Measurements from ENCODE around the gene KIF3B. TPM values are rescaled to one million over a fixed set of nuclear protein-coding genes. Genes with fewer than 3 reads are reported as not detected.
"Not testable (repeated sequence)": the region's sequence is repeated elsewhere in the genome, so short reads cannot be mapped to it uniquely, and the experiment has no call there.

The KIF3B gene
- total RNA-seq, 1 experiment from 2014 or later = 52.3 TPM

- no peaks in the 10 kb centered on the region for H3K9me2 ChIP-seq (ENCODE audit: insufficient read depth)
- peak overlapping the region; percentile 7 for H3K4me2 ChIP-seq
- DNase-seq = no peak
- peaks cover 34% of the 10 kb centered on the region for H3F3A ChIP-seq (ENCODE audit: insufficient read depth, low read depth)
- H4K20me1 ChIP-seq (ENCODE audit: insufficient read depth) = peaks cover 16% of the 10 kb centered on the region
- H2AFZ ChIP-seq = no peak overlapping the region
- H3K27ac ChIP-seq = no peak overlapping the region
- peaks cover 44% of the 10 kb centered on the region for H3K4me1 ChIP-seq (replicated peaks; ENCODE audit: insufficient read depth)
- H3K9me3 ChIP-seq (ENCODE audit: insufficient read depth, low read depth) = no peaks in the 10 kb centered on the region
- H3K4me3 ChIP-seq = no peak overlapping the region
- intact Hi-C loops (cut with micrococcal nuclease; ENCODE audit: unreplicated experiment) = loop anchor here (5.0 kb wide), 2 partner anchors 78 to 297 kb away; partner anchors contain the start of gene KIF3B
- TF ChIP-seq EZH2 (IDR thresholded peaks at IDR 0.05; ENCODE audit: low read depth) (no peak), CTCF (conservative IDR thresholded peaks at IDR 0.05) (no peak)
- ChIA-PET POLR2A (ENCODE audit: unreplicated experiment) (no interaction called here), CTCF (no interaction called here)
- H3K79me2 ChIP-seq (ENCODE audit: low read depth) = peaks cover 18% of the 10 kb centered on the region
- no TSS peak for BruUV-seq (replicated peaks)
- H3K27me3 ChIP-seq (ENCODE audit: insufficient read depth, low read depth) = no peaks in the 10 kb centered on the region
- no peaks in the 10 kb centered on the region for H3K36me3 ChIP-seq (ENCODE audit: low read depth)
These were observed 78.0 kb downstream of the KIF3B start for GRCh38 chr20:32355417-32355841.

GRCh38 chr20:32355907-32356621, 78.6 kb downstream of the KIF3B start:
- H3K79me2 ChIP-seq (ENCODE audit: low read depth) = peaks cover 24% of the 10 kb centered on the region
- H3K4me3 ChIP-seq; BruUV-seq (replicated peaks); H3K9me3 ChIP-seq (ENCODE audit: insufficient read depth, low read depth); H3K27ac ChIP-seq; H3K36me3 ChIP-seq (ENCODE audit: low read depth); H2AFZ ChIP-seq; CTCF ChIA-PET; H3K27me3 ChIP-seq (ENCODE audit: insufficient read depth, low read depth); H3K9me2 ChIP-seq (ENCODE audit: insufficient read depth): not testable (repeated sequence)
- peaks cover 49% of the 10 kb centered on the region for H3K4me1 ChIP-seq (replicated peaks; ENCODE audit: insufficient read depth)
- H3K4me2 ChIP-seq = peak overlapping the region; percentile 81
- POLR2A ChIA-PET (ENCODE audit: unreplicated experiment) = interaction anchor here (0.7 kb wide), 1 partner anchor 128 kb away, joined by 5 read pairs; no protein-coding TSS in a partner anchor
- intact Hi-C loops (cut with micrococcal nuclease; ENCODE audit: unreplicated experiment) = loop anchor here (2.0 to 5.0 kb wide), 3 partner anchors 21 to 296 kb away; partner anchors contain the start of gene KIF3B
- peaks cover 22% of the 10 kb centered on the region for H4K20me1 ChIP-seq (ENCODE audit: insufficient read depth)
- peaks cover 34% of the 10 kb centered on the region for H3F3A ChIP-seq (ENCODE audit: insufficient read depth, low read depth)
- peak; percentile 17 to 62 for DNase-seq

- POLR2A ChIA-PET (ENCODE audit: unreplicated experiment) = interaction anchor here (0.7 kb wide), 1 partner anchor 128 kb away, joined by 5 read pairs; no protein-coding TSS in a partner anchor
- no peaks in the 10 kb centered on the region for H3K9me2 ChIP-seq (ENCODE audit: insufficient read depth)
- peak overlapping the region; percentile 72; the same call in 1 of the 2 replicates for H3K27ac ChIP-seq
- TF ChIP-seq CTCF (conservative IDR thresholded peaks at IDR 0.05) (no peak), EZH2 (IDR thresholded peaks at IDR 0.05; ENCODE audit: low read depth) (no peak)
- peaks cover 31% of the 10 kb centered on the region for H3K79me2 ChIP-seq (ENCODE audit: low read depth)
- H3K4me2 ChIP-seq = peak overlapping the region; percentile 81
- no peaks in the 10 kb centered on the region for H3K9me3 ChIP-seq (ENCODE audit: insufficient read depth, low read depth)
- no peaks in the 10 kb centered on the region for H3K27me3 ChIP-seq (ENCODE audit: insufficient read depth, low read depth)
- H3K4me3 ChIP-seq = peak overlapping the region; percentile 73
- H2AFZ ChIP-seq = peak overlapping the region; percentile 82; the same call in 1 of the 2 replicates
- H3K4me1 ChIP-seq (replicated peaks; ENCODE audit: insufficient read depth) = peaks cover 49% of the 10 kb centered on the region
- BruUV-seq (replicated peaks) = no TSS peak
- peak in 1 of 2 experiments; percentile 2 for DNase-seq
- H4K20me1 ChIP-seq (ENCODE audit: insufficient read depth) = peaks cover 29% of the 10 kb centered on the region
- CTCF ChIA-PET = no interaction called here
- intact Hi-C loops (cut with micrococcal nuclease; ENCODE audit: unreplicated experiment) = loop anchor here (2.0 to 5.0 kb wide), 3 partner anchors 22 to 296 kb away; partner anchors contain the start of gene KIF3B
- H3F3A ChIP-seq (ENCODE audit: insufficient read depth, low read depth) = peaks cover 34% of the 10 kb centered on the region
- 0 out of 2 replicates have a peak, but pooled peaks cover 4% of the 10 kb centered on the region for H3K36me3 ChIP-seq (ENCODE audit: low read depth)
These were observed 79.3 kb downstream of the KIF3B start for GRCh38 chr20:32356622-32357374.
